ENCODE measurements around the gene STAB2. TPM values are rescaled to one million over a fixed set of nuclear protein-coding genes. Genes with fewer than 3 reads are reported as not detected.

STAB2 gene
- total RNA-seq, 1 experiment from 2014 or later = not detected

DNA sequence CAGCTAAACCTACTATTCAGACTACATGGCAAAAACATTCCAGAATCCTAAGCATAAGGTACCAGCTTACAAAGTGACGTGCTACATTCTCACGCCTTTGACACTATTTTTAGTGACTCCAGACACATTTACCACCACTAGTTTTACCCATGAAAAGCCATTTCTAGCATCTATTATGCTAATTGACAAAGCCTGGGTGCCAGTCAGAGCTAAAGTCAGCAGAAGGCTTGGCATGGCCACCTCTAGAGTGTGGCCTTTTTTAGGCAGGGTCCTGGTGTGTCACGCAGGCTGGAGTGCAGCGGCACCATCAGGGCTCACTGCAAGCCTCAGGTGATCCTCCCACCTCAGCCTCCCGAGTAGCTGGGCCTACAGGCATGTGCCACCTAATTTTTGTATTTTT is 178.2 kb downstream of the STAB2 start:
- no peaks in the 10 kb centered on the region for H3K9me2 ChIP-seq (ENCODE audit: insufficient read depth)
- ATAC-seq (no peak), DNase-seq (ENCODE audit: low read depth, low spot score) (no peak)
- H3K27ac ChIP-seq (ENCODE audit: low read depth, low read length) = no peak overlapping the region
- RAD21 ChIA-PET (ENCODE audit: low non-redundant PET in 1 of 2, low total read pairs in 2 of 2, uncharacterized antibody in 2 of 2, unreplicated experiment in 2 of 2) = no interaction called here
- no peaks in the 10 kb centered on the region for H3K79me2 ChIP-seq (ENCODE audit: insufficient read depth, low read length)
- H4K20me1 ChIP-seq (ENCODE audit: insufficient read depth) = no peaks in the 10 kb centered on the region
- intact Hi-C loops (cut with micrococcal nuclease) = no loop called here
- no TSS peak for BruUV-seq (replicated peaks)
- no peaks in the 10 kb centered on the region for H3K9me3 ChIP-seq (ENCODE audit: control insufficient read depth in 1 of 2, insufficient read depth in 1 of 2, low read depth in 1 of 2, low read length in 2 of 2)
- no peak overlapping the region for H3K9ac ChIP-seq (ENCODE audit: low read length)
- no peak overlapping the region for H2AFZ ChIP-seq (ENCODE audit: low read depth, low read length, poor library complexity, severe bottlenecking)
- H3K4me2 ChIP-seq (ENCODE audit: low read length) = no peak overlapping the region
- CTCF ChIA-PET = no interaction called here
- POLR2A ChIA-PET = no interaction called here
- no peak overlapping the region for H3K4me3 ChIP-seq (replicated peaks in 1 of 2; ENCODE audit: low read depth in 1 of 2, low read length in 2 of 2)
- peaks cover 6 to 8% of the 10 kb centered on the region in 2 experiments; a peak in 2 of 4 replicates for H3K4me1 ChIP-seq (ENCODE audit: control insufficient read depth in 1 of 2, insufficient read depth in 2 of 2, low read length in 2 of 2)
- H3K36me3 ChIP-seq (ENCODE audit: control insufficient read depth in 1 of 2, insufficient read depth in 2 of 2, low read length in 2 of 2) = no peaks in the 10 kb centered on the region; a peak in 3 of 4 replicates
- TF ChIP-seq, protein P1, sequence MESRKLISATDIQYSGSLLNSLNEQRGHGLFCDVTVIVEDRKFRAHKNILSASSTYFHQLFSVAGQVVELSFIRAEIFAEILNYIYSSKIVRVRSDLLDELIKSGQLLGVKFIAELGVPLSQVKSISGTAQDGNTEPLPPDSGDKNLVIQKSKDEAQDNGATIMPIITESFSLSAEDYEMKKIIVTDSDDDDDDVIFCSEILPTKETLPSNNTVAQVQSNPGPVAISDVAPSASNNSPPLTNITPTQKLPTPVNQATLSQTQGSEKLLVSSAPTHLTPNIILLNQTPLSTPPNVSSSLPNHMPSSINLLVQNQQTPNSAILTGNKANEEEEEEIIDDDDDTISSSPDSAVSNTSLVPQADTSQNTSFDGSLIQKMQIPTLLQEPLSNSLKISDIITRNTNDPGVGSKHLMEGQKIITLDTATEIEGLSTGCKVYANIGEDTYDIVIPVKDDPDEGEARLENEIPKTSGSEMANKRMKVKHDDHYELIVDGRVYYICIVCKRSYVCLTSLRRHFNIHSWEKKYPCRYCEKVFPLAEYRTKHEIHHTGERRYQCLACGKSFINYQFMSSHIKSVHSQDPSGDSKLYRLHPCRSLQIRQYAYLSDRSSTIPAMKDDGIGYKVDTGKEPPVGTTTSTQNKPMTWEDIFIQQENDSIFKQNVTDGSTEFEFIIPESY (IDR thresholded peaks at IDR 0.05; ENCODE audit: extremely low read depth, insufficient replicate concordance, low read length) = no peak
- no peak for TF ChIP-seq POLR2A (IDR thresholded peaks at IDR 0.05; ENCODE audit: borderline replicate concordance, extremely low read depth, insufficient read depth, insufficient read length)
- no peak for TF ChIP-seq CEBPB (IDR thresholded peaks at IDR 0.05; ENCODE audit: low read depth)
- no peak for TF ChIP-seq POLR2AphosphoS5 (IDR thresholded peaks at IDR 0.05; ENCODE audit: low read depth, low read length)
- TF ChIP-seq SIN3A (IDR thresholded peaks at IDR 0.05; ENCODE audit: low read depth) = no peak
- TF ChIP-seq, protein P2, sequence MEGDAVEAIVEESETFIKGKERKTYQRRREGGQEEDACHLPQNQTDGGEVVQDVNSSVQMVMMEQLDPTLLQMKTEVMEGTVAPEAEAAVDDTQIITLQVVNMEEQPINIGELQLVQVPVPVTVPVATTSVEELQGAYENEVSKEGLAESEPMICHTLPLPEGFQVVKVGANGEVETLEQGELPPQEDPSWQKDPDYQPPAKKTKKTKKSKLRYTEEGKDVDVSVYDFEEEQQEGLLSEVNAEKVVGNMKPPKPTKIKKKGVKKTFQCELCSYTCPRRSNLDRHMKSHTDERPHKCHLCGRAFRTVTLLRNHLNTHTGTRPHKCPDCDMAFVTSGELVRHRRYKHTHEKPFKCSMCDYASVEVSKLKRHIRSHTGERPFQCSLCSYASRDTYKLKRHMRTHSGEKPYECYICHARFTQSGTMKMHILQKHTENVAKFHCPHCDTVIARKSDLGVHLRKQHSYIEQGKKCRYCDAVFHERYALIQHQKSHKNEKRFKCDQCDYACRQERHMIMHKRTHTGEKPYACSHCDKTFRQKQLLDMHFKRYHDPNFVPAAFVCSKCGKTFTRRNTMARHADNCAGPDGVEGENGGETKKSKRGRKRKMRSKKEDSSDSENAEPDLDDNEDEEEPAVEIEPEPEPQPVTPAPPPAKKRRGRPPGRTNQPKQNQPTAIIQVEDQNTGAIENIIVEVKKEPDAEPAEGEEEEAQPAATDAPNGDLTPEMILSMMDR (IDR thresholded peaks at IDR 0.05 in 2 of 3, conservative IDR thresholded peaks at IDR 0.05 in 1 of 3; ENCODE audit: borderline replicate concordance in 1 of 3, insufficient read depth in 1 of 3, low read depth in 2 of 3, low read length in 2 of 3) = no peak
- TF ChIP-seq, protein P3, sequence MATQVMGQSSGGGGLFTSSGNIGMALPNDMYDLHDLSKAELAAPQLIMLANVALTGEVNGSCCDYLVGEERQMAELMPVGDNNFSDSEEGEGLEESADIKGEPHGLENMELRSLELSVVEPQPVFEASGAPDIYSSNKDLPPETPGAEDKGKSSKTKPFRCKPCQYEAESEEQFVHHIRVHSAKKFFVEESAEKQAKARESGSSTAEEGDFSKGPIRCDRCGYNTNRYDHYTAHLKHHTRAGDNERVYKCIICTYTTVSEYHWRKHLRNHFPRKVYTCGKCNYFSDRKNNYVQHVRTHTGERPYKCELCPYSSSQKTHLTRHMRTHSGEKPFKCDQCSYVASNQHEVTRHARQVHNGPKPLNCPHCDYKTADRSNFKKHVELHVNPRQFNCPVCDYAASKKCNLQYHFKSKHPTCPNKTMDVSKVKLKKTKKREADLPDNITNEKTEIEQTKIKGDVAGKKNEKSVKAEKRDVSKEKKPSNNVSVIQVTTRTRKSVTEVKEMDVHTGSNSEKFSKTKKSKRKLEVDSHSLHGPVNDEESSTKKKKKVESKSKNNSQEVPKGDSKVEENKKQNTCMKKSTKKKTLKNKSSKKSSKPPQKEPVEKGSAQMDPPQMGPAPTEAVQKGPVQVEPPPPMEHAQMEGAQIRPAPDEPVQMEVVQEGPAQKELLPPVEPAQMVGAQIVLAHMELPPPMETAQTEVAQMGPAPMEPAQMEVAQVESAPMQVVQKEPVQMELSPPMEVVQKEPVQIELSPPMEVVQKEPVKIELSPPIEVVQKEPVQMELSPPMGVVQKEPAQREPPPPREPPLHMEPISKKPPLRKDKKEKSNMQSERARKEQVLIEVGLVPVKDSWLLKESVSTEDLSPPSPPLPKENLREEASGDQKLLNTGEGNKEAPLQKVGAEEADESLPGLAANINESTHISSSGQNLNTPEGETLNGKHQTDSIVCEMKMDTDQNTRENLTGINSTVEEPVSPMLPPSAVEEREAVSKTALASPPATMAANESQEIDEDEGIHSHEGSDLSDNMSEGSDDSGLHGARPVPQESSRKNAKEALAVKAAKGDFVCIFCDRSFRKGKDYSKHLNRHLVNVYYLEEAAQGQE (IDR thresholded peaks at IDR 0.05; ENCODE audit: low read depth) = no peak
- TF ChIP-seq EGR1 (IDR thresholded peaks at IDR 0.05; ENCODE audit: low read depth) = no peak
- no peak for TF ChIP-seq SRF (IDR thresholded peaks at IDR 0.05; ENCODE audit: low read depth)
- TF ChIP-seq TCF7L2 (IDR thresholded peaks at IDR 0.05; ENCODE audit: borderline replicate concordance, extremely low read depth, insufficient read depth, insufficient read length) = no peak
- no peak for TF ChIP-seq RAD21 (IDR thresholded peaks at IDR 0.05; ENCODE audit: low read depth)
- TF ChIP-seq, protein P4, sequence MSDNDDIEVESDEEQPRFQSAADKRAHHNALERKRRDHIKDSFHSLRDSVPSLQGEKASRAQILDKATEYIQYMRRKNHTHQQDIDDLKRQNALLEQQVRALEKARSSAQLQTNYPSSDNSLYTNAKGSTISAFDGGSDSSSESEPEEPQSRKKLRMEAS (IDR thresholded peaks at IDR 0.05) = no peak
- TF ChIP-seq ZNF274 (IDR thresholded peaks at IDR 0.05; ENCODE audit: low read depth, low read length) = no peak
- TF ChIP-seq EZH2 (IDR thresholded peaks at IDR 0.05) = no peak
- no peak for TF ChIP-seq ZFX (IDR thresholded peaks at IDR 0.05)
- no peak for TF ChIP-seq SP1 (IDR thresholded peaks at IDR 0.05; ENCODE audit: low read depth)
- no peak for TF ChIP-seq FOSL1 (IDR thresholded peaks at IDR 0.05; ENCODE audit: low read depth)
- TF ChIP-seq YY1 (IDR thresholded peaks at IDR 0.05; ENCODE audit: extremely low read depth, insufficient replicate concordance, low read depth, low read length) = no peak
- no peak for TF ChIP-seq EZH2phosphoT487 (IDR thresholded peaks at IDR 0.05; ENCODE audit: borderline replicate concordance)
- H3K27me3 ChIP-seq (ENCODE audit: insufficient read depth, low read length) = no peaks in the 10 kb centered on the region
